ENCODE measurements around the gene HEATR5A.
"Not testable (repeated sequence)": the region's sequence is repeated elsewhere in the genome, so short reads cannot be mapped to it uniquely, and the experiment has no call there.

The HEATR5A gene

GRCh38 chr14:31420319-31421111 lies at the start of gene HEATR5A:
Gene HEATR5A, minus strand, starts transcription at chr14:31420550. Its CDS starts 17,575 bp downstream, at chr14:31402975.
- DNase-seq (ENCODE audit: low read depth in 2 of 2), result peak; percentile 88 to 91

GRCh38 chr14:31466554-31466953 lies 46.2 kb upstream of the HEATR5A start:
- DNase-seq (ENCODE audit: low read depth in 2 of 2), result no peak

- no peak for DNase-seq (ENCODE audit: low read depth in 2 of 2)
These were observed 44.8 kb upstream of the HEATR5A start for GRCh38 chr14:31465111-31465510.

- DNase-seq (ENCODE audit: low read depth in 2 of 2), result not testable (repeated sequence)
These were observed 42.1 kb upstream of the HEATR5A start for GRCh38 chr14:31462450-31462849.

GRCh38 chr14:31461545-31461944 lies 41.2 kb upstream of the HEATR5A start:
- DNase-seq (ENCODE audit: low read depth in 2 of 2), result no peak

- no peak for DNase-seq (ENCODE audit: low read depth in 2 of 2)
These were observed 37.6 kb upstream of the HEATR5A start for GRCh38 chr14:31457665-31458659.

- peak; percentile 83 to 86 for DNase-seq (ENCODE audit: low read depth in 2 of 2)
These were observed 36.7 kb upstream of the HEATR5A start, which contains the start of gene DTD2 for GRCh38 chr14:31456841-31457664. Gene DTD2, minus strand, starts transcription at chr14:31457506. Its CDS starts 113 bp downstream, at chr14:31457393.

GRCh38 chr14:31449971-31450610 lies 29.7 kb upstream of the HEATR5A start:
- no peak for DNase-seq (ENCODE audit: low read depth in 2 of 2)

GRCh38 chr14:31449136-31449535 lies 28.8 kb upstream of the HEATR5A start:
- no peak for DNase-seq (ENCODE audit: low read depth in 2 of 2)

GRCh38 chr14:31445703-31446102 lies 25.4 kb upstream of the HEATR5A start:
- no peak for DNase-seq (ENCODE audit: low read depth in 2 of 2)

- no peak for DNase-seq (ENCODE audit: low read depth in 2 of 2)
These were observed 21.9 kb upstream of the HEATR5A start for GRCh38 chr14:31442284-31442683.

- no peak for DNase-seq (ENCODE audit: low read depth in 2 of 2)
These were observed 21.1 kb upstream of the HEATR5A start for GRCh38 chr14:31441273-31442111.

- no peak for DNase-seq (ENCODE audit: low read depth in 2 of 2)
These were observed 19.9 kb upstream of the HEATR5A start for GRCh38 chr14:31440280-31440679.

GRCh38 chr14:31439561-31439960 lies 19.2 kb upstream of the HEATR5A start:
- DNase-seq (ENCODE audit: low read depth in 2 of 2), result no peak

GRCh38 chr14:31437045-31437691 lies 16.8 kb upstream of the HEATR5A start:
- DNase-seq (ENCODE audit: low read depth in 2 of 2), result not testable (repeated sequence)

- DNase-seq (ENCODE audit: low read depth in 2 of 2), result no peak
These were observed 14.9 kb upstream of the HEATR5A start for GRCh38 chr14:31435276-31435675.

- no peak for DNase-seq (ENCODE audit: low read depth in 2 of 2)
These were observed 10.4 kb upstream of the HEATR5A start for GRCh38 chr14:31430634-31431264.

- no peak for DNase-seq (ENCODE audit: low read depth in 2 of 2)
These were observed 9.4 kb upstream of the HEATR5A start for GRCh38 chr14:31429791-31430190.

- DNase-seq (ENCODE audit: low read depth in 2 of 2), result no peak
These were observed 7.7 kb upstream of the HEATR5A start for GRCh38 chr14:31428011-31428410.

All from activated CD4-positive, alpha-beta T cell treated with anti-CD3 and anti-CD28 coated beads for 24 hours (primary cell).